Measurements from ENCODE around the gene SH3RF3.

Gene SH3RF3

GRCh38 chr2:109430329-109430636 is 301.3 kb downstream of the SH3RF3 start:
- no peak overlapping the region for H2AK5ac ChIP-seq (ENCODE audit: low read length)
- H3K14ac ChIP-seq (ENCODE audit: low read length), result no peak overlapping the region
- H3K27me3 ChIP-seq (ENCODE audit: insufficient read depth, low read length), result no peaks in the 10 kb centered on the region
- H3K18ac ChIP-seq (ENCODE audit: low read length), result no peak overlapping the region
- no peak overlapping the region for H3K4ac ChIP-seq (ENCODE audit: low read depth, low read length)
- H2BK5ac ChIP-seq (ENCODE audit: low read depth, low read length, poor library complexity), result no peak overlapping the region
- H3K27ac ChIP-seq (ENCODE audit: low read depth, low read length), result no peak overlapping the region
- no peaks in the 10 kb centered on the region for H3K36me3 ChIP-seq (ENCODE audit: control insufficient read depth in 1 of 2, insufficient read depth in 2 of 2, low read length in 2 of 2)
- peaks cover 4% of the 10 kb centered on the region for H3K9me3 ChIP-seq (ENCODE audit: insufficient read depth, low read depth, low read length)
- no peak overlapping the region for H3K9ac ChIP-seq (ENCODE audit: low read length)
- no peaks in the 10 kb centered on the region for H3K79me2 ChIP-seq (ENCODE audit: control insufficient read depth, insufficient read depth, low read length, poor library complexity)
- H4K12ac ChIP-seq (ENCODE audit: low read depth, low read length), result no peak overlapping the region
- no peak for DNase-seq
- no peak overlapping the region for H4K8ac ChIP-seq (ENCODE audit: low read depth, low read length)
- no peak overlapping the region for H3K23ac ChIP-seq (ENCODE audit: low read length)
- no peaks in the 10 kb centered on the region for H3K4me1 ChIP-seq (ENCODE audit: control insufficient read depth in 1 of 2, insufficient read depth in 2 of 2, low read length in 2 of 2)
- no peak overlapping the region for H2AFZ ChIP-seq (ENCODE audit: insufficient read depth, low read length, poor library complexity)
- no peak overlapping the region for H2BK120ac ChIP-seq (ENCODE audit: insufficient read depth, low read length, poor library complexity)
- WGBS (ENCODE audit: extremely low coverage, insufficient coverage, insufficient read length), result 95% methylated on average over 2 of the region's 5 CpGs
- no peaks in the 10 kb centered on the region for H3K79me1 ChIP-seq (ENCODE audit: low read length)
- no peak overlapping the region for H3K4me3 ChIP-seq (ENCODE audit: low read depth, low read length)
- no peak overlapping the region for H2BK12ac ChIP-seq (ENCODE audit: low read length)
- no peak overlapping the region for H3K4me2 ChIP-seq (ENCODE audit: low read length)
- no peak overlapping the region for H4K91ac ChIP-seq (ENCODE audit: low read depth, low read length)

- H3K4me2 ChIP-seq (ENCODE audit: low read length), result no peak overlapping the region
- H3K9me3 ChIP-seq (ENCODE audit: insufficient read depth, low read depth, low read length), result peaks cover 4% of the 10 kb centered on the region
Measured at GRCh38 chr2:109432421-109432820, 303.4 kb downstream of the SH3RF3 start.

GRCh38 chr2:109433486-109433885 is 304.5 kb downstream of the SH3RF3 start:
- Histone ChIP-seq H3K27ac (ENCODE audit: low read depth, low read length) (no peak overlapping the region), H4K8ac (ENCODE audit: low read depth, low read length) (no peak overlapping the region), H3K79me2 (ENCODE audit: control insufficient read depth, insufficient read depth, low read length, poor library complexity) (no peaks in the 10 kb centered on the region), H3K4me1 (ENCODE audit: control insufficient read depth in 1 of 2, insufficient read depth in 2 of 2, low read length in 2 of 2) (no peaks in the 10 kb centered on the region), H3K4me3 (ENCODE audit: low read depth, low read length) (no peak overlapping the region), H3K79me1 (ENCODE audit: low read length) (no peaks in the 10 kb centered on the region), H3K9ac (ENCODE audit: low read length) (no peak overlapping the region), H3K14ac (ENCODE audit: low read length) (no peak overlapping the region), H3K23ac (ENCODE audit: low read length) (no peak overlapping the region), H2BK12ac (ENCODE audit: low read length) (no peak overlapping the region), H2BK5ac (ENCODE audit: low read depth, low read length, poor library complexity) (no peak overlapping the region), H2BK120ac (ENCODE audit: insufficient read depth, low read length, poor library complexity) (no peak overlapping the region), H3K4me2 (ENCODE audit: low read length) (no peak overlapping the region), H3K9me3 (ENCODE audit: insufficient read depth, low read depth, low read length) (peaks cover 2% of the 10 kb centered on the region), H4K12ac (ENCODE audit: low read depth, low read length) (no peak overlapping the region), H2AFZ (ENCODE audit: insufficient read depth, low read length, poor library complexity) (no peak overlapping the region), H3K27me3 (ENCODE audit: insufficient read depth, low read length) (no peaks in the 10 kb centered on the region), H3K4ac (ENCODE audit: low read depth, low read length) (no peak overlapping the region), H4K91ac (ENCODE audit: low read depth, low read length) (no peak overlapping the region), H2AK5ac (ENCODE audit: low read length) (no peak overlapping the region), H3K18ac (ENCODE audit: low read length) (no peak overlapping the region), H3K36me3 (ENCODE audit: control insufficient read depth in 1 of 2, insufficient read depth in 2 of 2, low read length in 2 of 2) (no peaks in the 10 kb centered on the region)
- DNase-seq, result no peak
- WGBS (ENCODE audit: extremely low coverage, insufficient coverage, insufficient read length), result no CpG with 5 or more reads among the region's 10 CpGs

More at GRCh38 chr2:109432421-109432820, 303.4 kb downstream of the SH3RF3 start:
- Histone ChIP-seq H2AK5ac (ENCODE audit: low read length) (no peak overlapping the region), H3K23ac (ENCODE audit: low read length) (no peak overlapping the region), H2BK12ac (ENCODE audit: low read length) (no peak overlapping the region), H3K4me3 (ENCODE audit: low read depth, low read length) (no peak overlapping the region), H3K4me1 (ENCODE audit: control insufficient read depth in 1 of 2, insufficient read depth in 2 of 2, low read length in 2 of 2) (no peaks in the 10 kb centered on the region), H3K18ac (ENCODE audit: low read length) (no peak overlapping the region), H3K14ac (ENCODE audit: low read length) (no peak overlapping the region), H4K91ac (ENCODE audit: low read depth, low read length) (no peak overlapping the region), H2BK5ac (ENCODE audit: low read depth, low read length, poor library complexity) (no peak overlapping the region), H4K12ac (ENCODE audit: low read depth, low read length) (no peak overlapping the region), H3K79me2 (ENCODE audit: control insufficient read depth, insufficient read depth, low read length, poor library complexity) (no peaks in the 10 kb centered on the region), H2AFZ (ENCODE audit: insufficient read depth, low read length, poor library complexity) (no peak overlapping the region), H3K79me1 (ENCODE audit: low read length) (no peaks in the 10 kb centered on the region), H3K4ac (ENCODE audit: low read depth, low read length) (no peak overlapping the region), H2BK120ac (ENCODE audit: insufficient read depth, low read length, poor library complexity) (no peak overlapping the region), H3K27me3 (ENCODE audit: insufficient read depth, low read length) (no peaks in the 10 kb centered on the region), H3K9ac (ENCODE audit: low read length) (no peak overlapping the region), H4K8ac (ENCODE audit: low read depth, low read length) (no peak overlapping the region), H3K36me3 (ENCODE audit: control insufficient read depth in 1 of 2, insufficient read depth in 2 of 2, low read length in 2 of 2) (no peaks in the 10 kb centered on the region), H3K27ac (ENCODE audit: low read depth, low read length) (no peak overlapping the region)
- no CpG with 5 or more reads among the region's 17 CpGs for WGBS (ENCODE audit: extremely low coverage, insufficient coverage, insufficient read length)
- DNase-seq, result no peak

GRCh38 chr2:109433926-109434325 is 304.9 kb downstream of the SH3RF3 start:
- Histone ChIP-seq H3K14ac (ENCODE audit: low read length) (no peak overlapping the region), H3K4ac (ENCODE audit: low read depth, low read length) (no peak overlapping the region), H3K79me1 (ENCODE audit: low read length) (no peaks in the 10 kb centered on the region), H2BK120ac (ENCODE audit: insufficient read depth, low read length, poor library complexity) (no peak overlapping the region), H2BK5ac (ENCODE audit: low read depth, low read length, poor library complexity) (no peak overlapping the region), H3K18ac (ENCODE audit: low read length) (no peak overlapping the region), H3K36me3 (ENCODE audit: control insufficient read depth in 1 of 2, insufficient read depth in 2 of 2, low read length in 2 of 2) (no peaks in the 10 kb centered on the region), H2AK5ac (ENCODE audit: low read length) (no peak overlapping the region), H4K8ac (ENCODE audit: low read depth, low read length) (no peak overlapping the region), H4K91ac (ENCODE audit: low read depth, low read length) (no peak overlapping the region), H3K9ac (ENCODE audit: low read length) (no peak overlapping the region), H3K4me3 (ENCODE audit: low read depth, low read length) (no peak overlapping the region), H2AFZ (ENCODE audit: insufficient read depth, low read length, poor library complexity) (no peak overlapping the region), H3K4me1 (ENCODE audit: control insufficient read depth in 1 of 2, insufficient read depth in 2 of 2, low read length in 2 of 2) (no peaks in the 10 kb centered on the region), H4K12ac (ENCODE audit: low read depth, low read length) (no peak overlapping the region), H3K9me3 (ENCODE audit: insufficient read depth, low read depth, low read length) (peaks cover 2% of the 10 kb centered on the region), H3K27ac (ENCODE audit: low read depth, low read length) (no peak overlapping the region), H3K79me2 (ENCODE audit: control insufficient read depth, insufficient read depth, low read length, poor library complexity) (no peaks in the 10 kb centered on the region), H2BK12ac (ENCODE audit: low read length) (no peak overlapping the region), H3K4me2 (ENCODE audit: low read length) (no peak overlapping the region), H3K27me3 (ENCODE audit: insufficient read depth, low read length) (no peaks in the 10 kb centered on the region), H3K23ac (ENCODE audit: low read length) (no peak overlapping the region)
- DNase-seq, result no peak
- WGBS (ENCODE audit: extremely low coverage, insufficient coverage, insufficient read length), result no CpG with 5 or more reads among the region's 10 CpGs

Measured in trophoblast cell (in vitro differentiated cells and primary cell).